ENCODE results near the gene TOMT.
A peak's percentile ranks its signal among the peaks of the same experiment; 100 is the strongest.

The TOMT gene

GRCh38 chr11:72124046-72124445 lies 18.3 kb downstream of the TOMT start:
- Histone ChIP-seq H2AFZ (ENCODE audit: insufficient read depth, low read length, poor library complexity) (no peak overlapping the region), H3K18ac (ENCODE audit: low read length) (no peak overlapping the region), H3K4me2 (ENCODE audit: low read length) (no peak overlapping the region), H3K79me2 (ENCODE audit: control insufficient read depth, insufficient read depth, low read length, poor library complexity) (no peaks in the 10 kb centered on the region), H3K27me3 (ENCODE audit: insufficient read depth, low read length) (no peaks in the 10 kb centered on the region), H2BK5ac (ENCODE audit: low read depth, low read length, poor library complexity) (no peak overlapping the region), H3K4me3 (ENCODE audit: low read depth, low read length) (no peak overlapping the region), H3K9me3 (ENCODE audit: insufficient read depth, low read depth, low read length) (peaks cover 10% of the 10 kb centered on the region), H4K12ac (ENCODE audit: low read depth, low read length) (no peak overlapping the region), H2BK120ac (ENCODE audit: insufficient read depth, low read length, poor library complexity) (no peak overlapping the region), H3K4me1 (ENCODE audit: control insufficient read depth in 1 of 2, insufficient read depth in 2 of 2, low read length in 2 of 2) (peaks cover 0 to 2% of the 10 kb centered on the region in 2 experiments), H2BK12ac (ENCODE audit: low read length) (no peak overlapping the region), H3K14ac (ENCODE audit: low read length) (no peak overlapping the region), H2AK5ac (ENCODE audit: low read length) (no peak overlapping the region), H4K8ac (ENCODE audit: low read depth, low read length) (no peak overlapping the region), H3K4ac (ENCODE audit: low read depth, low read length) (no peak overlapping the region), H3K36me3 (ENCODE audit: control insufficient read depth in 1 of 2, insufficient read depth in 2 of 2, low read length in 2 of 2) (no peaks in the 10 kb centered on the region), H3K79me1 (ENCODE audit: low read length) (no peaks in the 10 kb centered on the region), H3K9ac (ENCODE audit: low read length) (no peak overlapping the region), H4K91ac (ENCODE audit: low read depth, low read length) (no peak overlapping the region), H3K23ac (ENCODE audit: low read length) (no peak overlapping the region), H3K27ac (ENCODE audit: low read depth, low read length) (no peak overlapping the region)
- DNase-seq, result no peak
- WGBS (ENCODE audit: extremely low coverage, insufficient coverage, insufficient read length), result no CpG with 5 or more reads among the region's 6 CpGs

GRCh38 chr11:72125956-72126355 lies 20.2 kb downstream of the TOMT start:
- Histone ChIP-seq H4K12ac (ENCODE audit: low read depth, low read length) (no peak overlapping the region), H2BK12ac (ENCODE audit: low read length) (no peak overlapping the region), H4K91ac (ENCODE audit: low read depth, low read length) (no peak overlapping the region), H2BK120ac (ENCODE audit: insufficient read depth, low read length, poor library complexity) (no peak overlapping the region), H3K79me2 (ENCODE audit: control insufficient read depth, insufficient read depth, low read length, poor library complexity) (no peaks in the 10 kb centered on the region), H3K4me1 (ENCODE audit: control insufficient read depth in 1 of 2, insufficient read depth in 2 of 2, low read length in 2 of 2) (peaks cover 0 to 2% of the 10 kb centered on the region in 2 experiments), H3K27me3 (ENCODE audit: insufficient read depth, low read length) (no peaks in the 10 kb centered on the region), H3K27ac (ENCODE audit: low read depth, low read length) (no peak overlapping the region), H2AK5ac (ENCODE audit: low read length) (no peak overlapping the region), H3K4me2 (ENCODE audit: low read length) (no peak overlapping the region), H3K23ac (ENCODE audit: low read length) (no peak overlapping the region), H2BK5ac (ENCODE audit: low read depth, low read length, poor library complexity) (no peak overlapping the region), H3K4ac (ENCODE audit: low read depth, low read length) (no peak overlapping the region), H2AFZ (ENCODE audit: insufficient read depth, low read length, poor library complexity) (no peak overlapping the region), H3K9ac (ENCODE audit: low read length) (no peak overlapping the region), H3K4me3 (ENCODE audit: low read depth, low read length) (no peak overlapping the region), H3K18ac (ENCODE audit: low read length) (no peak overlapping the region), H3K9me3 (ENCODE audit: insufficient read depth, low read depth, low read length) (peaks cover 10% of the 10 kb centered on the region), H4K8ac (ENCODE audit: low read depth, low read length) (no peak overlapping the region), H3K36me3 (ENCODE audit: control insufficient read depth in 1 of 2, insufficient read depth in 2 of 2, low read length in 2 of 2) (no peaks in the 10 kb centered on the region), H3K14ac (ENCODE audit: low read length) (no peak overlapping the region), H3K79me1 (ENCODE audit: low read length) (no peaks in the 10 kb centered on the region)
- no CpG with 5 or more reads among the region's 1 CpG for WGBS (ENCODE audit: extremely low coverage, insufficient coverage, insufficient read length)
- DNase-seq, result peak in 1 of 2 donors; percentile 62

GRCh38 chr11:72127923-72128322 lies 22.2 kb downstream of the TOMT start:
- Histone ChIP-seq H2AK5ac (ENCODE audit: low read length) (no peak overlapping the region), H4K12ac (ENCODE audit: low read depth, low read length) (no peak overlapping the region), H3K23ac (ENCODE audit: low read length) (no peak overlapping the region), H3K4me2 (ENCODE audit: low read length) (no peak overlapping the region), H4K91ac (ENCODE audit: low read depth, low read length) (no peak overlapping the region), H3K4me3 (ENCODE audit: low read depth, low read length) (no peak overlapping the region), H4K8ac (ENCODE audit: low read depth, low read length) (no peak overlapping the region), H3K14ac (ENCODE audit: low read length) (no peak overlapping the region), H3K79me2 (ENCODE audit: control insufficient read depth, insufficient read depth, low read length, poor library complexity) (no peaks in the 10 kb centered on the region), H3K9me3 (ENCODE audit: insufficient read depth, low read depth, low read length) (peaks cover 11% of the 10 kb centered on the region), H2BK120ac (ENCODE audit: insufficient read depth, low read length, poor library complexity) (no peak overlapping the region), H3K4me1 (ENCODE audit: control insufficient read depth in 1 of 2, insufficient read depth in 2 of 2, low read length in 2 of 2) (peaks cover 0 to 2% of the 10 kb centered on the region in 2 experiments), H2BK12ac (ENCODE audit: low read length) (no peak overlapping the region), H2AFZ (ENCODE audit: insufficient read depth, low read length, poor library complexity) (no peak overlapping the region), H3K27me3 (ENCODE audit: insufficient read depth, low read length) (no peaks in the 10 kb centered on the region), H3K4ac (ENCODE audit: low read depth, low read length) (no peak overlapping the region), H3K27ac (ENCODE audit: low read depth, low read length) (no peak overlapping the region), H3K18ac (ENCODE audit: low read length) (no peak overlapping the region), H3K79me1 (ENCODE audit: low read length) (no peaks in the 10 kb centered on the region), H3K9ac (ENCODE audit: low read length) (no peak overlapping the region), H3K36me3 (ENCODE audit: control insufficient read depth in 1 of 2, insufficient read depth in 2 of 2, low read length in 2 of 2) (no peaks in the 10 kb centered on the region), H2BK5ac (ENCODE audit: low read depth, low read length, poor library complexity) (no peak overlapping the region)
- no peak for DNase-seq
- no CpG with 5 or more reads among the region's 2 CpGs for WGBS (ENCODE audit: extremely low coverage, insufficient coverage, insufficient read length)

GRCh38 chr11:72129381-72129780 lies 23.7 kb downstream of the TOMT start:
- Histone ChIP-seq H3K18ac (ENCODE audit: low read length) (no peak overlapping the region), H3K4ac (ENCODE audit: low read depth, low read length) (no peak overlapping the region), H3K36me3 (ENCODE audit: control insufficient read depth in 1 of 2, insufficient read depth in 2 of 2, low read length in 2 of 2) (no peaks in the 10 kb centered on the region), H3K9me3 (ENCODE audit: insufficient read depth, low read depth, low read length) (peaks cover 6% of the 10 kb centered on the region), H3K4me2 (ENCODE audit: low read length) (no peak overlapping the region), H3K23ac (ENCODE audit: low read length) (no peak overlapping the region), H4K12ac (ENCODE audit: low read depth, low read length) (no peak overlapping the region), H3K4me3 (ENCODE audit: low read depth, low read length) (no peak overlapping the region), H2BK120ac (ENCODE audit: insufficient read depth, low read length, poor library complexity) (no peak overlapping the region), H3K27me3 (ENCODE audit: insufficient read depth, low read length) (no peaks in the 10 kb centered on the region), H3K27ac (ENCODE audit: low read depth, low read length) (no peak overlapping the region), H3K79me2 (ENCODE audit: control insufficient read depth, insufficient read depth, low read length, poor library complexity) (no peaks in the 10 kb centered on the region), H3K4me1 (ENCODE audit: control insufficient read depth in 1 of 2, insufficient read depth in 2 of 2, low read length in 2 of 2) (no peaks in the 10 kb centered on the region), H4K8ac (ENCODE audit: low read depth, low read length) (no peak overlapping the region), H2AFZ (ENCODE audit: insufficient read depth, low read length, poor library complexity) (no peak overlapping the region), H2BK12ac (ENCODE audit: low read length) (no peak overlapping the region), H4K91ac (ENCODE audit: low read depth, low read length) (no peak overlapping the region), H3K14ac (ENCODE audit: low read length) (no peak overlapping the region), H3K79me1 (ENCODE audit: low read length) (no peaks in the 10 kb centered on the region), H2AK5ac (ENCODE audit: low read length) (no peak overlapping the region), H2BK5ac (ENCODE audit: low read depth, low read length, poor library complexity) (no peak overlapping the region), H3K9ac (ENCODE audit: low read length) (no peak overlapping the region)
- no CpG with 5 or more reads among the region's 3 CpGs for WGBS (ENCODE audit: extremely low coverage, insufficient coverage, insufficient read length)
- no peak for DNase-seq
